K562 (cell line): ENCODE results near the gene NLGN3. TPM values are rescaled to one million over a fixed set of nuclear protein-coding genes. Genes with fewer than 3 reads are reported as not detected.
A peak's percentile ranks its signal among the peaks of the same experiment; 100 is the strongest.

Source experiments
- ATAC-seq: fragments of 200-7000 bp; cut with Tn5 transposase; 3 replicates; pipeline ENCODE4 v1.9.1; 2020; ENCODE audit warnings: moderate library complexity
- BruUV-seq: library from RNA; stranded (reverse); fragments of 400-500 nt; replicated peaks from 2 replicates; lab custom pipeline; 2021; lab: Mats Ljungman, UMichigan
- CTCF ChIA-PET: fragments of 300-600 bp; formaldehyde crosslinking; extraction: SDS; loops from one replicate; lab custom pipeline; 2021; ENCODE audit warnings: low intra/inter-chr PET ratio; lab: Yijun Ruan, JAX
- POLR2A ChIA-PET: fragments of 300-600, 350-650 bp; sonication (Branson Sonifier 250); formaldehyde crosslinking; extraction: SDS; loops from one replicate; lab custom pipeline; 2021; ENCODE audit warnings: antibody characterized with exemption, inconsistent platforms; lab: Yijun Ruan, JAX
- DNase-seq, 4 experiments: peaks; one replicate each; pipeline versions ENCODE4 v3.0.0 to v3.0.0-alpha.2; 2011 to 2018; ENCODE audit warnings: low spot score in 3 of 4, mixed read lengths in 3 of 4; ENCODE audit errors: extremely low read depth in 1 of 4
- FAIRE-seq: peaks from 2 replicates; lab custom pipeline; 2011; peaks lifted over from hg19 to GRCh38; lab: Jason Lieb, UNC
- H2AFZ ChIP-seq: 2 replicates; pipeline ENCODE4 v1.6.0; 2011; ENCODE audit warnings: low read depth, low read length, control low read depth, inconsistent platforms
- H3K27ac ChIP-seq: fragments of 200-600 bp; 3 replicates; pipeline ENCODE4 v1.8.0; 2011; ENCODE audit warnings: low read depth, mild to moderate bottlenecking, control low read depth, inconsistent platforms, low read length, moderate library complexity, mixed read lengths; ENCODE audit errors: extremely low read depth
- H3K27me3 ChIP-seq, 2 experiments: fragments of 300-600 bp in 1 of 2; 2 replicates in 1 of 2; 3 replicates in 1 of 2; pipeline versions ENCODE4 v1.6.0 to v1.8.0; 2011; ENCODE audit warnings: inconsistent platforms in 2 of 2, low read length in 2 of 2, mild to moderate bottlenecking in 1 of 2, mixed read lengths in 1 of 2, moderate library complexity in 1 of 2; ENCODE audit not compliant: control insufficient read depth in 2 of 2, insufficient read depth in 2 of 2
- H3K36me3 ChIP-seq: fragments of 300-600 bp; 3 replicates; pipeline ENCODE4 v1.8.0; 2011; ENCODE audit warnings: mild to moderate bottlenecking, low read length, inconsistent platforms; ENCODE audit not compliant: control insufficient read depth, insufficient read depth
- H3K4me1 ChIP-seq, 2 experiments: fragments of 200-600 bp in 1 of 2; replicated peaks in 1 of 2; 2 replicates in 1 of 2; 3 replicates in 1 of 2; pipeline versions ENCODE4 v1.5.1 to v1.8.0; 2011; ENCODE audit warnings: inconsistent platforms in 2 of 2, low read length in 2 of 2, mild to moderate bottlenecking in 1 of 2, mixed read lengths in 1 of 2, moderate library complexity in 1 of 2; ENCODE audit not compliant: control insufficient read depth in 2 of 2, insufficient read depth in 2 of 2
- H3K4me2 ChIP-seq: 2 replicates; pipeline ENCODE4 v1.6.1; 2011; ENCODE audit warnings: low read length, control low read depth, inconsistent platforms, mixed read lengths; ENCODE audit not compliant: insufficient read depth
- H3K4me3 ChIP-seq: fragments of 200-600 bp; sonication (generic), shearing (Covaris generic); 2 replicates; pipeline ENCODE4 v1.5.1; 2016; ENCODE audit warnings: control low read depth, inconsistent platforms
- H3K79me2 ChIP-seq: fragments of 200-600 bp; 3 replicates; pipeline ENCODE4 v1.8.0; 2011; ENCODE audit warnings: low read length, inconsistent platforms; ENCODE audit not compliant: control insufficient read depth, insufficient read depth
- H3K9ac ChIP-seq, 2 experiments: 2 replicates each; pipeline versions ENCODE4 v1.6.0 to v1.6.1; 2011; ENCODE audit warnings: low read depth in 2 of 2, low read length in 2 of 2, control low read depth in 1 of 2, inconsistent platforms in 1 of 2, mild to moderate bottlenecking in 1 of 2, mixed read lengths in 1 of 2; ENCODE audit not compliant: insufficient read depth in 1 of 2
- H3K9me1 ChIP-seq: one replicate; pipeline ENCODE4 v1.6.0; 2011; ENCODE audit warnings: inconsistent platforms, mild to moderate bottlenecking, low read length, moderate library complexity; ENCODE audit not compliant: control insufficient read depth, insufficient read depth
- H3K9me3 ChIP-seq: replicated peaks from 2 replicates; pipeline ENCODE4 v1.5.1; 2011; ENCODE audit warnings: low read depth, low read length, inconsistent platforms; ENCODE audit not compliant: control insufficient read depth, insufficient read depth
- H4K20me1 ChIP-seq: replicated peaks from 2 replicates; pipeline ENCODE4 v1.6.1; 2011; ENCODE audit warnings: low read length, inconsistent platforms, mixed read lengths; ENCODE audit not compliant: control insufficient read depth, insufficient read depth
- NFE2 ChIP-seq: IDR thresholded peaks from 2 replicates; pipeline ENCODE4 v1.6.1; 2014; ENCODE audit warnings: antibody characterized with exemption, low read depth
- POLR3G ChIP-seq: IDR thresholded peaks from 2 replicates; pipeline ENCODE4 v1.6.1; 2011; ENCODE audit not compliant: insufficient read length, insufficient replicate concordance; ENCODE audit errors: extremely low read depth
- RFX1 ChIP-seq: fragments of 450-650 bp; IDR thresholded peaks from 2 replicates; pipeline ENCODE4 v1.6.1; 2016; ENCODE audit warnings: mild to moderate bottlenecking, moderate library complexity
- ZNF77 ChIP-seq: fragments of 250-450 bp; sonication (Bioruptor Pico); IDR thresholded peaks from 2 replicates; pipeline ENCODE4 v1.5.0; 2020
- WGBS: fragments of 100-300 bp; shearing (Covaris generic); methylation state at CpG from one replicate; pipeline ENCODE4 v1.1.6; 2016; ENCODE audit warnings: low coverage, mixed read lengths; ENCODE audit not compliant: insufficient coverage; ENCODE audit errors: missing lambda C conversion rate; 5-methylcytosine and 5-hydroxymethylcytosine counted together
- in situ Hi-C: fragments of 300-500 bp; cut with MboI; formaldehyde crosslinking; loops from 4 replicates; pipeline ENCODE4 v1.15.0; 2018; ENCODE audit warnings: inconsistent platforms, mixed read lengths
- intact Hi-C: fragments of 100-400 bp; cut with micrococcal nuclease; formaldehyde crosslinking; loops from 2 replicates; pipeline ENCODE4 v1.14.2; 2022
- polyA plus RNA-seq, 8 experiments: library from polyadenylated mRNA; depleted of rRNA in 4 of 8; stranded (reverse) in 5 of 8; unstranded in 3 of 8; fragments of >200 nt; fragmentation: Nextera tagmentation in 2 of 8; fragmentation: Illumina TruSeq in 1 of 8; extraction: Ambion mirVana in 2 of 8; extraction: Trizol in 1 of 8; gene quantifications; 2 replicates each; pipeline versions ENCODE4 v1.2.1 to v1.2.3, GENCODE V29; 2011 to 2014; ENCODE audit warnings: inconsistent platforms in 1 of 8, missing spikeins in 1 of 8
- total RNA-seq, 7 experiments: library from RNA; depleted of rRNA in 6 of 7; stranded (reverse); fragments of >200 nt in 6 of 7; fragmentation: Illumina TruSeq in 2 of 7; extraction: Trizol in 2 of 7; gene quantifications; 2 replicates each; pipeline versions ENCODE4 v1.2.1 to v1.2.3, GENCODE V29; 2011 to 2021; ENCODE audit warnings: low replicate concordance in 1 of 7
- TF ChIP-seq, protein P1 (sequence below): fragments of 450-650 bp; IDR thresholded peaks from 2 replicates; pipeline ENCODE4 v1.6.1; 2016

NLGN3 gene
- total and polyA plus RNA-seq, 9 of the 15 experiments (the other 6 are each of a cell fraction or from before 2014, with no cell fraction given): 0.03 to 0.86 (median 0.25) TPM

DNA sequence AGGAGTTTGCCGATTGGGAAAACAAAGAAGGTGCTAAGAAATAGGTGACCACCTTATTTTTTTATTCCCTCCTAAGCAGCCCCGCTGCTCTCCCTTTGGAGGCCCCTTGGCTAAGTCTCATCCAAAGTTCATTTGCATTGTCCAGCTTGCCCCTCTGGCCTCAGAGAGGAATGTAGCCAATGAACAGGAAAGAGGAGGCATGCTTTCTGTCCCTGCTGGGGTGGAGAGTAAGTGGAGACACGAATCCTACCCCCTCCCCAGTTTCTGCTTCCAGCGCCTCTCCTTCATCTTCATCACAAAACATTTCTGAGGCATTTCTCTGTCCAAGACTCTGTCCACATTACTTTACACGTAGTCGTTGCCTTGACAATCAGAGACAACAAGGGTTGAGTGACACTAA is 38.7 kb downstream of the NLGN3 start:
- BruUV-seq: no TSS peak
- Histone ChIP-seq H3K36me3 (no peaks in the 10 kb centered on the region), H3K4me2 (no peak overlapping the region), H2AFZ (peak overlapping the region; percentile 84), H3K4me3 (no peak overlapping the region), H3K4me1 (peaks cover 4 to 15% of the 10 kb centered on the region in 2 experiments; a peak in 3 of 5 replicates), H3K9me1 (no peaks in the 10 kb centered on the region), H4K20me1 (no peaks in the 10 kb centered on the region), H3K9me3 (no peaks in the 10 kb centered on the region), H3K27me3 (no peaks in the 10 kb centered on the region), H3K27ac (no peak overlapping the region), H3K9ac (0 out of 4 replicates have a peak overlapping the region, but pooled peaks of 1 of the 2 experiments have one; percentile 96), H3K79me2 (no peaks in the 10 kb centered on the region)
- TF ChIP-seq, protein P1, sequence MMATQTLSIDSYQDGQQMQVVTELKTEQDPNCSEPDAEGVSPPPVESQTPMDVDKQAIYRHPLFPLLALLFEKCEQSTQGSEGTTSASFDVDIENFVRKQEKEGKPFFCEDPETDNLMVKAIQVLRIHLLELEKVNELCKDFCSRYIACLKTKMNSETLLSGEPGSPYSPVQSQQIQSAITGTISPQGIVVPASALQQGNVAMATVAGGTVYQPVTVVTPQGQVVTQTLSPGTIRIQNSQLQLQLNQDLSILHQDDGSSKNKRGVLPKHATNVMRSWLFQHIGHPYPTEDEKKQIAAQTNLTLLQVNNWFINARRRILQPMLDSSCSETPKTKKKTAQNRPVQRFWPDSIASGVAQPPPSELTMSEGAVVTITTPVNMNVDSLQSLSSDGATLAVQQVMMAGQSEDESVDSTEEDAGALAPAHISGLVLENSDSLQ: 0 out of 2 replicates have a peak, but pooled peaks have one; percentile 8
- no peak for TF ChIP-seq ZNF77 (CRISPR knock-in tag)
- TF ChIP-seq POLR3G: no peak
- peak; percentile 24; the same call in 1 of the 2 replicates for TF ChIP-seq RFX1
- no peak for TF ChIP-seq NFE2
- in situ Hi-C loops (no loop called here), intact Hi-C loops (loop anchor here (5.0 kb wide), 1 partner anchor 469 kb away; no protein-coding TSS in a partner anchor)
- ATAC-seq (no peak), DNase-seq (no peak), FAIRE-seq (no peak)
- ChIA-PET POLR2A (interaction anchor here (0.6 to 0.9 kb wide), 2 partner anchors 25 to 165 kb away, joined by 3 read pairs; no protein-coding TSS in a partner anchor), CTCF (no interaction called here)
- 60% methylated on average over 6 of the region's 6 CpGs for WGBS
